CD4-positive, alpha-beta T cell treated with Interleukin-1 beta for 1 hour (primary cell): Measurements from ENCODE around the gene MRAP2.
"Not testable (repeated sequence)": the region's sequence is repeated elsewhere in the genome, so short reads cannot be mapped to it uniquely, and the experiment has no call there.

Experiments used
- DNase-seq, 2 donors: peaks; one replicate each; pipeline ENCODE4 v3.0.0-alpha.2; 2020 to 2022

Gene MRAP2

DNA sequence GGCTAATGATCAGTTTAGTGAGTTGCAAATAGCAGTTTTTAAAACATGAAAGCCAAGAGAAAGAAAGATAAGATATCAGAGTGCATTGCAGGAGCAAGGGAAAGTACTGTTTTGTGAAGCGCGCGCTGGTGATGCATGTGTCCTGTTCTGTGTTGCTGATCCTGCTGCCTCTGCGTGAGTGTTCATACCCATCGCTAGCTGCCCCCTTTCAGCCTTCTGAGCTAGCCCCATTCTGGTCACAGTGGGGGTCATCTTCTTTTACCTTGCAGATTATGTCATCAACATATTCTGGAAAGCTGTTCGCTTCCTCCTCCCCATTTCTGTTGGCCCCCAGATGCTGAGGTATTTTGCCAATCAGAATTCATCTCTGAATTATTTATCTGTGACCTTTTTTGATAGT, 1.9 kb downstream of the MRAP2 start:
- no peak for DNase-seq

DNA sequence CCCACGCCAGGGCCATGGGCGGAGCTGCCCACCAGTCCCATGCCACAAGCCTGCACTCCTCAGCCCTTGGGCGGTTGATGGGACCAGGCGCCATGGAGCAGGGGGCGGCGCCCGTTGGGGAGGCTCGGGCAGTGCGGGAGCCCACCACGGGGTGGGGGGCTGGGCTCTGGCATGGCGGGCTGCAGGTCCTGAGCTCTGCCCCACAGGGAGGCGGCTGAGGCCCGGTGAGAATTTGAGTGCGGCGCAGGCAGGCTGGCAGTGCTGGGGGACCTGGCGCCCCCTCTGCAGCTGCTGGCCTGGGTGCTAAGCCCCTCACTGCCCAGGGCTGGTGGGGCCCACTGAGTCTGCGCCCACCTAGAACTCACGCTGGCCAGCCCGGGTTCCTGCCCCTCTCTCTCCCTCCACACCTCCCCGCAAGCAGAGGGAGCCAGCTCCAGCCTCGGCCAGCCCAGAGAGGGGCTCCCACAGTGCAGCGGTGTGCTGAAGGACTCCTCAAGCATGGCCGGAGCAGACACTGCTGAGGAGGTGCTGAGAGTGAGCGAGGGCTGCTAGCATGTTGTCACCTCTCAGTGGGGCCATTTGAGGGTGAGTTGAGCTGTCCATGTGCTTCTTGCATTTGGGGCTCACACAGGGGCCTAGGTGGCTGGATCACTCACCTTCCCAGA, 4.0 kb downstream of the MRAP2 start:
- DNase-seq, result no peak

DNA sequence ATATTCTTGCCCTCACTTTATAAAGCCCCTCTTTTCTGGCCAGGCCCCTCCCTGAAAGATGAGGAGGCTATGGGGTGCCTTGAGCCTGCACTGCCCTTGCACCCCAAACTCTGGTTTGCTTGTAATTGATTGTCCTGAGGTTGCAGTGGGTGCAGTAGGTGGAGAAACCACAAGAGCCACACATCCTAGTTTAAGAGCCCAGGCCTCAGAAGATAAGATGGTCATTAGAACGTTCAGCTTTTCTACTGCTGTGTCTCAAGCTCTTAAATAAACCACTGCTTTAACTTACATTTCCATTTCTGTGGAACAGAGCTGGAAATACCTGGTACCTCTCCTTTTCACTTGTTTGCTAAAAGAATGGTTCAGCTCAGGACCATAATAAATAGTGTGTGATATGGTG, 9.0 kb downstream of the MRAP2 start:
- DNase-seq, result no peak

DNA sequence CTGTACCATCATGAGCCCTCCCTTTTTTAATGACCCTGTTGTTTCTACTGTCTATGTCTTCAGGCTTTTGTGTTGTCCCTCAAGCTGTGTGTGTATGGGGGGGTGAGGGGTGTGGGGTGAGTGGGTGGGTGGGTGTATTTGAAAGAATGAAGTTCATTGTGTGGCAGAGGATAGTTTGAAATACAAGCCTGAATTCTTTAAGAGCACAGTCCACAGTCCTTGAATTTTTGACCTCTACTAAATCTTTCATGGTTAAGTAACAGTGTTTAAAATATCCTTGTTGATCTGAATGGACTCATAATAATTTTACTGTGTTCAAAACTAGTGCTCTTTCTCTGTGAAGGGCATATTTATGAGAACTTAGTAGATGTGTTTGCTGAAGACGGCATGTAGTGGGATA, 10.0 kb downstream of the MRAP2 start:
- DNase-seq, result no peak

DNA sequence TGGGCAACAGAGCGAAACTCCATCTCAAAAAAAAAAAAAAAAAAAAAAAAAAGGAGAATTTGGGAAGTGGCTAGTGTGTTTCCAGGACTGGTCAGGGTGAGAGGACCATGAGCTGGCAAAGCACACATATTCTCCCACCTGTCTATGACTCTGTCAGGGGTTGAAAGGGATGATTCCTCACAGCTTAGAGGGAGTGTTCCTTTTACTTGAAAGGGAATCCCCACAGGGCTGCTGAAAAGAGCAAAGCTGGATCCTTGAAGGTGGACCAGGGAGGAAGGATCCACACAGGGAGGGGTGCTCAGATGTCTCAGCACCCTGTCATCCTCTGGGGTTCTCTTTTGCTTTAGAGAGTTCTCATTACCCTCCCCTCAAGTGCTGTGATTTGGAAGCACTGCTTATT, 13.2 kb downstream of the MRAP2 start:
- DNase-seq, result no peak

DNA sequence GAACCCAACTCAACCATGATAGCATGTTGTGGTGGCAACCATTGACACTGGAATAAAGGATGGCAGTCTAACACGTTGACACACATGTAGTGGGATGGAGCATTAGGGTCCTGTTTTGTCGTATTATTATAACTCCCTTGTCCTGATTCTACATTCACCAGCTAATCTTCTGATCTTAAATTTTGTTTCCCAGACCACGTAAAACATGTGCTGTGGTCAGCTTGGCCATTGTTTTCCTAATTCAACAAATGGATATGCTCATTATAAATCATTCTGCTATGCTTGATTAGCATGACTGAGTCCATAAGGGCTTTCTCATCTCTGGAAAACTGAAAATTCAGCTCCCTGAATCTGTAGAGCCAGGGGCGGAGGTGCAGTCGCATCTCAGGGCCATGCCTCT, 15.0 kb downstream of the MRAP2 start:
- no peak for DNase-seq

DNA sequence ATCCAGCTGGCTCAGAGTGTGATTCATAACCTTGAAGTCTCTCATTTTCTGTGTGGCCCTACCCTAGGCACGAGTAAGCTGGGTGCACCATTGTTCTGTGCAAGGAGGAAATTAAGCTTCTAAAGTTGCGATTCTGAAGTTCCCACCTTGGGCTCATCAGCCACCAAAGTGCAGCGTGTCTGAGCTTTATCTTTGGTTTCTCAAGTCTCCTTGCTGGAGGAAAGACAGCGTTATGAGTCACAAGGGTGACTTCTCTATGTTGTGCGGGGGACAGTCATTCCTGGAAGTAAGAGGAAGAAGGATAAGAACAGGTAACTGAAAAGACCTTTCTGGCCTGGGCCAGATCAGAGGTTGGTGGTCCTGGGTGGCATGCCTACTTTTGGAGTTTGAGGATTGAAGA, 16.8 kb downstream of the MRAP2 start:
- no peak for DNase-seq

DNA sequence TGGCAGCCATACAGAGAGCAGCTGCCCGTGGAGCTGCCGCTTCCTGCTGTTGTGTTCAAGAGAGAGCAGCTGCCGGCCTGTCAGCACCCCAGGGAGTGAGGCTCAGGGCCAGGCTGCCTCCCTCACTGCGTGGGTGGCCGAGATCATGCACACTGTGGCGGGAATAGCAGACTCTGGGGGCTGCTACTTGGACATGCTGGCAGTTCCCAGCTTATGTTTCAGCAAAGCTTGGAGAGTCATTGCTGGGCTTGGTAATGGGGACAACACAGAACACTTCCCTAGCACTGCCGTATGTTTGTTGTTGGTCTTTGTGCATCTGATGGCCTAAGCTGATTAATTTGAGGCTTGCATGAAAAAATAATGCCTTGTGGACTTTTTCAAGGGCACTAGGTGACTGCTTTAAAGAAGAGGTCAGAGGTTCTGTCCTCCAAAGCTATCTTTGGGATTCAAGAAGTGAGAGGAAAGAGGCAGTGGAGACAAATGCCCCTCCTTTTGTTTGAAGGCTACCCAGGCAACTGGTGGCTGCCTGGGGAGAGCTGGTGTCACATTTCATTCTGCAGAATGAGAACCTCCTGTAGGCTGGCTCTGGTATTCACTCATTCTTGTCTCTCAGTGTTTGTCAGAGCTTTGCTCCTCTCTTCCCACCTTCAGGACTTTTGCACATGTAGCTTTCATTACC, 18.8 kb downstream of the MRAP2 start:
- DNase-seq, result no peak

DNA sequence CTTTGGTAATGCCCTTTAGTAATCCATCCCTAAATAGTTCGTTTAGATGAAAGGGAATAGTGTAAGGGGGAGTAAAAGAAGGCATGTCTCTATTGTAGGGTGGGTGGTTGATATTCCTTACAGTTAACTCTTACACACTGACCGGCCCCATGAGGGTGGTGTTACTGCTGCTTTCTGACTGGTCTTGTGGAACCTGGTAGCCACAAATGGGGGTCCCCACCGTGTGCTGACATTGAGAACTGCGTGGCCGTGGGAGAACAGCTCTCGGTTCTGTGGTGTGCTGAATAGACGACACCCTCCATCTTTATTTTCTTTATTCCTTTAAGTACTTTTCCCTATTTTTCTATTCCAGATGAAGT, 19.3 kb downstream of the MRAP2 start:
- no peak for DNase-seq

DNA sequence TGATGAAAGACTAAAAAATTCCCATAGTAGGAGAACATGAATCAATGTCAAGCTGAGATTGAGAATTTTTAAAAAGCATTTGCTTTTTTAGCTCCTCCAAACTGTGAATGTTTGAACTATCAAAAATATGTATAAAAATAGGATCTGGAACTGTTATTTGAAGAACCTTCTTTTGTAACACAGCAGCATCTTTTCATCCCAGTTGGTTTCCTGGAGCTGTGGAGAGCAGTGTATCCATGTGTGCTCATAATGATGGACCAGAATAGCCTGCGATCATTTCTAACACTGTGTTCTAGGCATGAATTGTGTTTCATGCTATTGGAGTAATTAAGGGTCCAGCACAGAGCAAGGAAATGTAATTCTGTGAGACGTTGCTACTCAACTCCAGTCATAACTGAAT, 22.1 kb downstream of the MRAP2 start:
- DNase-seq, result no peak

DNA sequence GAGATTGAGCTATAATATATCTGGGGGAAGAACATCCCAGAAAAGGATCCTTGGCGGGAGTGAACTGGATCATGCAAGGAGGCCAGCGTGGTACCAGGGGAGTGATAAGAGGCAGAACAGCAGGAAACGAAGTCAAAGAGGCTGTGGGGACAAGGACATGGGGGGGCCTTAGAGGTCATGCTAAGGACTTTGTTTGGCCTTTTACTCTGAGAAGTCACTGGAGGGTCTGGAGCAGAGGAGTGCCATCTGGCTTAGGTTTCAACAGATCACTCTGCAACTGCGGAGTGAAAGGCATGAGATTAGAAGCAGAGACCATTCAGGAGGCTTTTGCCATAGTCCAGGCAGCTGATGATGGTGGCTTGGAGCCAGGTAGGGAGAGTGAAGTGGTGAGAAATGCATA, 24.3 kb downstream of the MRAP2 start:
- no peak for DNase-seq

DNA sequence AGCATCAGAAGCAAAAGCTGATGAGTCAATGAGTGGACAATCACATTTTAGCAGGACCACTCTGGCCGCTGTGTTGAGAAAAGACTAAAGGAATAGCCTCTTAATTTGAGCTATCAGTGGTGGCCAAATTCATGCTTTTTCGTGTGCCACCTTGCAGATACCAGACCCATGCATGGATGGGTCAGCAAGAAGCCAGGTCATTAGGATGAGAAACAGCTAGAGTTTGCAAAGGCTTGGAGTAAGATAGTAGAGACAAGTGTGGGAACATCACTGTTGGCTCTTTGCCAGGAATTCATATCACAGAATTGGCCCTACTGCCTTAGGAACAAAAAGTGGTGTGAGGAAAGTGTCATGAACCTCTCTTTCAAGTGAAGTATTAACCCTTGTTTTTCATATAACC, 25.5 kb downstream of the MRAP2 start:
- no peak for DNase-seq

DNA sequence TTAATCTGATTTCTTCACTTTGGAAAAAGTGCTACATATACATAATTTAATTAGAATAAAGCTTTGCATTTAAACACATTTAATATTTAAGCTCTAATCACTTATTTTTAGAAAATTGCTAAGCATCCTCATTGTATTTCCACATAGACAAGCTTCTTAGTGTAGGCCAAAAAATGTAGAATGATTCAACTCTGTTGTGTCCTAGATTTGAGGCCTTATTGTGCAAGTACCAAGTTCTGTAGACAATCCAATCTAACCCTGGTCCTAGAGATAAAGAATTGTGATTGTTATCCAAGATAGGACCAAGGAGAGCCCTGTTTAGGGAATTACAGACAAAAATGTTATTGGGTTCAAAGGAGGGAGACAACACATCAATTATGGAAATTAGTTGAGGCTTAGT, 27.6 kb downstream of the MRAP2 start:
- DNase-seq, result no peak

DNA sequence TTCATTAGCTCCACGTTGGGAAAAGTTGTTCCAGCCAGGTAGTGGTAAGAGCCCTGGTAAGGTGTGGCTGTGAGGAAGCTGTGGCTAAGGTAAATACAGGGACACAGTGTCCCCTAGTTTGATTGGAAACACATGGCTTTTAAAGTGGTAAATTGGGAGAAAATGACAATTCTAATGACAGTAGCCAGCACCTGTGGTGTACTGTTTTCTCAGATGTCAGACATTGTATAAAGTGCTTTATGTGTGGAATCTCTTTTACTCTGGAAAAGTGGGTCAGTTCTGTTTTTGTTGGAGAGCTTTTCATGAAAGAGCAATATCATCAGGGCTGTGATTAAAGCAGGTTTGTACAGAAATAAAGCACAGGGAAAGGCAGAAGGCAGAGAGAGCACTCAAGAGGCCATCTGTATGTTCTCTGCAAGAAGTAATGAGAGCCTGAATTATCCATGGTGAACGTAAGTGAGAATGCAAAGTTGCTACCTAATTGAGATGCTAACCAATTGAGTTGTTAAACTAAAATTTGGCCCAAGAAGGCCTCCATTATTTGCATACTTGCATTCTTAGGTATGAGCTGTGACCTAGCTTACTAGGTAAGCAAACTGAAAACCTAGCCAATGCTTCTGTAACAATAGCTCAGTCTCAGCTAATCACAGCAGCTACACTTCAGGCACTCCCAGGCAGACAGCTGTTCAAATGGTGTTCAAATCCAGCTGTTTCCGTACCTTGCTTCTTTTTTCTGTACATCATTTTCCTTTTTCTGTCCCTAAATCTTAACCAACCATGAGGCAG, 28.2 kb downstream of the MRAP2 start:
- no peak for DNase-seq

DNA sequence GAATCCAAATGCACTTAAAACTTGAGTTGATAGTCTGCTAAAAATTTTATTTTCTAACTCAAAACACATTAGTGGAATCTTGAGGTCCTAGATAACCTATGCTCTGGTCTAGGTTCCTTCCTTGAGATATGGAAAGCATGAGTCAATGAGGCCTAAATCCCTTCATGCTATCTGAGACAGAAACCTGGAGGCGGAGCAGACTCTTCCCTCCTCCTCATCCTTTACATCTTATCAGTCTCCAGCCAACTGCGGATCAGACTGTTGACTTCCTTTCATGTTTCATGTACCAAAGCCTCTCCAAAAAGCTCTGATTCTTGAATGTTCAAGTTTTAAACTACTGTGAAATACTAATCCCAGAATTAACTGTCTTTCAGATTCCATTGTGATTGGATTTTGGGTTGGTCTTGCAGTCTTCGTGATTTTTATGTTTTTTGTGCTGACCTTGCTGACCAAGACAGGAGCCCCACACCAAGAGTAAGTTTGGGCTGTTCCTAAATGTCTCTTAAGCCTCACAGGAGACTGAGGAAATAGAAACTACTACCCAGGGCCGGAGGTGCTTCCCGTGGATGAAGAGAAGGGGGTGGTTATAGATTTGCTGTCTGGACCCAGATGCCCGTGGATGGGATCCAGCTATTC, 29.1 kb downstream of the MRAP2 start:
- DNase-seq, result no peak

DNA sequence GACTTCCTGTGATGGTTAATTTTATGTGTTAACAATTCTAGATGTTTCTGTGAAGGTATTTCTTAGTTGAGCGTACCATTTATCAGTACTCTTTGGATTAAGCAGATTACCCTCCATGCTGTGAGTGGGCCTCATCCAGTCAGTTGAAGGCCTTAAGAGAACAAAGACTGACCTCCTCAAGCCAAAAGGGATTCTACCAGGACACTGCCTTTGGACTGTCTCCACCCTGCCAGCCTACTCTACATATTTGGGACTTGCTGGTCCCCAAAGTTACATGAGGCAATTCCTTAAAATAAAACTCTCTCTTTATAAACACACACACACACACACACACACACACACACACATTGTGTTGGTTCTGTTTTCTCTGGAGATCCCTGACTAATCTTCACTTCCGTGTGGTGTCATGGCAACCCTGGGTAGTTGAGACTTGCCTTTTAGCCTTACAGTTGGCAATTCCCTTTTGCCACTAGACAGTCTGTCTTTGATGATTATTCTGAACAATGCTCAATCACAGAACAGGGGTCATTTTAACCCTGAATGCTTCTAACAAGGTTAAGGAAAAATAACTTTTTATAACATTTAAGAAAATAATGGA, 32.2 kb downstream of the MRAP2 start:
- DNase-seq, result no peak

DNA sequence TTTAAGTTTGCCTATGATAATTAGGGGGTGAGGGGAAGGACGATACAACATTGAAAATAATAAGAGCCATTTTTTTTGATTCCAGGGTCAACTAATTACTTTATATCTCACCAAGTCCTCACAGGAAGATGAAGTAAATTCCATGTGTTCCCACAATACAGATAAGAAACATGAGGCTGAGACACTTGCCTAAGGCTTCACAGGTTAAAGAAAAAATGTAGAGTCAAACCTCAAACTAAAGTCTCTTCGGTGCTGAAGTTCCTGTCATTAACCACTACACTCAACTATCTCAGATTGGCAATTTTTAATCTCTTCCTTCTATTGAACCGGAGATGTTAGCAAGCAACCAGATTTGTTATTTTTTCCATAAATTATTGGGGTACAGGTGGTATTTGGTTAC, 33.0 kb downstream of the MRAP2 start:
- no peak for DNase-seq

DNA sequence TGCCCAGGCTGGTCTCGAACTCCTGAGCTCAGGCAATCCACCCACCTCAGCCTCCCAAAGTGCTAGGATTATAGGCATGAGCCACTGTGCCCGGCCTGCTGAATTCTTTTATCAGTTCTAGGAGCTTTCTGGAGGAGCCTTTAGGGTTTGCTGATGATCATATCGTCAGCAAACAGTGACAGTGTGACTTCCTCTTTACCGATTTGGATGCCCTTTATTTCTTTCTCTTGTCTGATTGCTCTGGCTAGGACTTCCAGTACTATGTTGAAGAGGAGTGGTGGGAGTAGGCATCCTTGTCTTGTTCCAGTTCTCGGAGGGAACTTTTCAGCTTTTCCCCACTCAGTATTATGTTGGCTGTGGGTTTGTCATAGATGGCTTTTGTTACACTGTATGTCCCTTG, 35.3 kb downstream of the MRAP2 start:
- not testable (repeated sequence) for DNase-seq

DNA sequence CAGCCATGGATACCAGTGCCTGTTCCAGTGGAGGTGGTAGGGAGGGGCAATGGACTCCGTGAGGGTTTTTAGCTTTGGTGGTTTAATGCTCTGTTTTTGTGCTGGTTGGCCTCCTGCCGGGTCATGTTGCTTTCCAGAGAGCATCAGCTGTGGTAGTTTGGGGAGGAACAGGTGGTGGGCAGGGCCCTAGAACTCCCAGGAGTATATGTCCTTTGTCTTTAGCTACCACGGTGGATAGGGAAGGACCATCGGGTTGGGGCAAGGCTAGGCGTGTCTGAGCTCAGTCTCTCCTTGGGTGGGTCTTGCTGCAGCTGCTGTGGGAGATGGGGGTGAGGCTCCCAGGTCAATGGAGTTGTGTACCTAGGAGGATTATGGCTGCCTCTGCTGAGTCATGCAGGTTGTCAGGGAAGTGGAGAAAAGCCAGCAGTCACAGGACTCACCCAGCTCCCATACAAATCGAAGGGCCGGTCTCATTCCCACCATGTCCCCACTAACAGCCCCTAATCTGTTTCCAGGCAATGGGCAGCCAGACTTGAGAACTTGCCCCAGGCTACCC, 38.9 kb downstream of the MRAP2 start:
- no peak for DNase-seq

DNA sequence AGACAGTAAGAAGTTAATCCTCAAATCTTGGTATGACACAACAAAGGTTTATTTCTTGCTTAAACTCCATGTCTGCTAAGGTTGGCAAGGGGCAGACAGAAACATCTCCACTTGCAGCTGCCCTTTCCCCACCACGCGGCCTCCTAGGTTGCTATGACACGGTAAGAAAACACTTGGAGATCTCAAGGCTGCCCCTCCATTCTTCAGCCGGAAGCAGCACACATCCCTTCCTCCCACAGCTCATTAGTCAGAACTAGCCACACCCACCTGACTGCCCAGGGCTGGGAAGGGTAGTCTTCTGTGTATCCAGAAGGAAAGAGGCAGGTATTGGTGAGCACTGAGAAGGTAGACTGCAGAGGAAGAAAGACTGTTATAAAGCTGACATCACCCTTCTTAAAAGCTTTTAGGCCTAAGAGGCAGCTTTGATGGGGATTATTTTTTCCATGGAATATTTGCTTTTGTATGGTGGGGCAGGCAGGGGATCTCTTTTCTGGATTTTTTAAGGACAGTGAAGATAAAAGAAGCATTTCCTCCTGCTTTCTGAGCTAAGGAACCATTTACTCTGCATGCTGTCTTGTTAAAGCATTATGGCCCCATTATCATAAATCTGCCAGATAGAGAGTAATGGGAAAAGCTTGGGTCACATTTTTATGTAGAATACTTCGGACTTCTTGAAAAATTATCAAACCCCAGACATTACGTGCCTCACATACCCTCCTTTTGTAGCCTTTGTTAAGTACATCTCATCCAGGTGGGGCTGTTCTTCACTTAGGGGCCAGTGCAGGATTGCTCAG, 41.6 kb downstream of the MRAP2 start:
- DNase-seq, result no peak

DNA sequence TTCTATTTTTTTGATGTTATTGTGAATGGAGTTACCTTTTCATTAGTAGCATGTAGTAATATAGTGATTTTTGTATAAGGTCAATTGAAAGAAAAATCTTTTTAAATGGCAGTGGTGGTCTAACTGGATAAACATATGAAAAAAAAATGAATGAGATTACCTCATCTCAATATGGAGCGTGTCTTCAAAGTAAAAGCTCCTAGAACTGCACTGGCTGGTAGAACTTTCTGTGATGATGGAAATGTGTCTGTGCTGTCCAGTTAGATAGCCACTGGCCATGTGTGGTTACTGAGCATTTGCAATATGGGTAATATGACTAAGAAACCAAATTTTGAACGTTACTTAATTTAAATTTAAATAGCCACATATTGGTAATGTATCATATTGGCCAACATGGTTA, 44.1 kb downstream of the MRAP2 start:
- no peak for DNase-seq

DNA sequence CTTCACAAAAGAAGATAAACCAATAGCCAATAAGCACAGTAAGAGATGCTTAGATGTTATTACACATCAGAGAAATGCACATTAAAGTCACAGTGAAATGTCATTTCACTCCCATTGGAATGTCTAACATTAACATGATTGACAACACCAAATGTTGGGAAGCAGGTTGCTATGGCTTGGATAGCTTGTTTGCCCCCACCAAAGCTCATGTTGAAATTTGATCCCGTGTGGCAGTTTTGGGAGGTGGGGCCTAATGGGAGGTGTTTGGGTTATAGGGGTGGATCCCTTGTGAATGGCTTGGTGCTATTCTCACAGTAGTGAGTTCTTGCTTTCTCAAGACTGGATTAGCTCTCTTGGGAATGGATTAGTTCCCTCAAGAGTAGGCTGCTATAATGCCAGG, 44.8 kb downstream of the MRAP2 start:
- DNase-seq, result no peak
